Endothelial cell of umbilical vein (primary cell): ENCODE results near the gene FCGR3A. TPM values are rescaled to one million over a fixed set of nuclear protein-coding genes. Genes with fewer than 3 reads are reported as not detected.
"Not testable (repeated sequence)": the region's sequence is repeated elsewhere in the genome, so short reads cannot be mapped to it uniquely, and the experiment has no call there.

Experiments used
- BruUV-seq: library from RNA; stranded (reverse); fragments of 400-500 nt; replicated peaks from 2 replicates; lab custom pipeline; 2021; lab: Mats Ljungman, UMichigan
- CTCF ChIA-PET: fragments of 300-600, 350-600 bp; sonication (Branson Sonifier 250); formaldehyde crosslinking; loops from one replicate; lab custom pipeline; 2021; ENCODE audit warnings: antibody characterized with exemption, inconsistent platforms; lab: Charles Lee
- POLR2A ChIA-PET: fragments of 300-600, 350-600 bp; sonication (Branson Sonifier 250); formaldehyde crosslinking; loops from one replicate; lab custom pipeline; 2021; ENCODE audit warnings: antibody characterized with exemption, inconsistent platforms; lab: Charles Lee
- DNase-seq: peaks from one replicate; pipeline ENCODE4 v3.0.0-alpha.2; 2011; ENCODE audit warnings: low read depth, low spot score
- FAIRE-seq: peaks from 2 replicates; lab custom pipeline; 2011; peaks lifted over from hg19 to GRCh38; lab: Jason Lieb, UNC
- H2AFZ ChIP-seq: 2 replicates; pipeline ENCODE4 v1.6.0; 2012; ENCODE audit warnings: low read depth, low read length, control low read depth, inconsistent platforms
- H3K27ac ChIP-seq: 2 replicates; pipeline ENCODE4 v1.5.1; 2011; ENCODE audit warnings: low read depth, mild to moderate bottlenecking, control low read depth, low read length, moderate library complexity; ENCODE audit not compliant: insufficient read depth
- H3K27me3 ChIP-seq, 2 experiments: 2 replicates each; pipeline versions ENCODE4 v1.6.0 to v1.6.1; 2011; ENCODE audit warnings: low read length in 2 of 2, mixed read lengths in 1 of 2; ENCODE audit not compliant: control insufficient read depth in 2 of 2, insufficient read depth in 2 of 2
- H3K36me3 ChIP-seq, 2 experiments: 2 replicates in 1 of 2; 3 replicates in 1 of 2; pipeline ENCODE4 v1.5.1; 2011; ENCODE audit warnings: low read length in 2 of 2, mild to moderate bottlenecking in 1 of 2, moderate library complexity in 1 of 2; ENCODE audit not compliant: control insufficient read depth in 2 of 2, insufficient read depth in 2 of 2; ENCODE audit errors: extremely low read depth in 1 of 2
- H3K4me1 ChIP-seq: 3 replicates; pipeline ENCODE4 v1.5.1; 2011; ENCODE audit warnings: mild to moderate bottlenecking, low read length; ENCODE audit not compliant: control insufficient read depth, insufficient read depth; ENCODE audit errors: extremely low read depth
- H3K4me2 ChIP-seq: 2 replicates; pipeline ENCODE4 v1.6.1; 2011; ENCODE audit warnings: low read length, control low read depth, mixed read lengths; ENCODE audit not compliant: insufficient read depth
- H3K4me3 ChIP-seq, 3 experiments: fragments of 200-600 bp in 1 of 3; sonication (generic), shearing (Covaris generic) in 1 of 3; replicated peaks in 1 of 3; 2 replicates each; pipeline ENCODE4 v1.5.1; 2011 to 2016; ENCODE audit warnings: control low read depth in 3 of 3, low read length in 3 of 3, mild to moderate bottlenecking in 2 of 3, inconsistent platforms in 1 of 3, low read depth in 1 of 3, moderate library complexity in 1 of 3; ENCODE audit not compliant: insufficient read depth in 1 of 3
- H3K79me2 ChIP-seq: 2 replicates; pipeline ENCODE4 v1.6.0; 2012; ENCODE audit warnings: low read length, inconsistent platforms; ENCODE audit not compliant: control insufficient read depth, insufficient read depth
- H3K9ac ChIP-seq: replicated peaks from 2 replicates; pipeline ENCODE3; 2011; ENCODE audit warnings: low read length, control low read depth; ENCODE audit not compliant: insufficient read depth; ENCODE audit errors: extremely low read depth
- H3K9me1 ChIP-seq: replicated peaks from 3 replicates; pipeline ENCODE4 v1.6.0; 2011; ENCODE audit warnings: mild to moderate bottlenecking, low read length; ENCODE audit not compliant: control insufficient read depth, insufficient read depth; ENCODE audit errors: extremely low read depth
- H3K9me3 ChIP-seq: replicated peaks from 2 replicates; pipeline ENCODE4 v1.5.1; 2012; ENCODE audit warnings: low read length, inconsistent platforms; ENCODE audit not compliant: control insufficient read depth, insufficient read depth
- H4K20me1 ChIP-seq: replicated peaks from 2 replicates; pipeline ENCODE3; 2011; ENCODE audit warnings: mild to moderate bottlenecking, low read length; ENCODE audit not compliant: control insufficient read depth, insufficient read depth; ENCODE audit errors: extremely low read depth
- dilution Hi-C: fragments of 300-500 bp; cut with MboI; formaldehyde crosslinking; loops from one replicate; pipeline ENCODE4 v1.15.0; 2019; ENCODE audit warnings: low sequenced_read_pairs; ENCODE audit not compliant: extremely low pct_ligation_motif_present
- intact Hi-C: fragments of 100-400 bp; cut with micrococcal nuclease; formaldehyde crosslinking; loops from one replicate; pipeline ENCODE4 v1.10.0; 2022
- polyA plus RNA-seq, 4 experiments: library from polyadenylated mRNA; depleted of rRNA in 3 of 4; stranded (reverse) in 3 of 4; unstranded in 1 of 4; fragments of >200 nt; gene quantifications; 2 replicates each; pipeline versions ENCODE4 v1.2.1 to v1.2.3, GENCODE V29; 2011 to 2012; ENCODE audit warnings: missing spikeins in 1 of 4
- total RNA-seq: library from RNA; stranded (reverse); gene quantifications from 2 replicates; pipeline ENCODE4 v1.2.3, GENCODE V29; 2021

Gene FCGR3A
- total and polyA plus RNA-seq, 2 donors (not counting 3 experiments of a cell fraction or from before 2014, with no cell fraction given): not detected

DNA sequence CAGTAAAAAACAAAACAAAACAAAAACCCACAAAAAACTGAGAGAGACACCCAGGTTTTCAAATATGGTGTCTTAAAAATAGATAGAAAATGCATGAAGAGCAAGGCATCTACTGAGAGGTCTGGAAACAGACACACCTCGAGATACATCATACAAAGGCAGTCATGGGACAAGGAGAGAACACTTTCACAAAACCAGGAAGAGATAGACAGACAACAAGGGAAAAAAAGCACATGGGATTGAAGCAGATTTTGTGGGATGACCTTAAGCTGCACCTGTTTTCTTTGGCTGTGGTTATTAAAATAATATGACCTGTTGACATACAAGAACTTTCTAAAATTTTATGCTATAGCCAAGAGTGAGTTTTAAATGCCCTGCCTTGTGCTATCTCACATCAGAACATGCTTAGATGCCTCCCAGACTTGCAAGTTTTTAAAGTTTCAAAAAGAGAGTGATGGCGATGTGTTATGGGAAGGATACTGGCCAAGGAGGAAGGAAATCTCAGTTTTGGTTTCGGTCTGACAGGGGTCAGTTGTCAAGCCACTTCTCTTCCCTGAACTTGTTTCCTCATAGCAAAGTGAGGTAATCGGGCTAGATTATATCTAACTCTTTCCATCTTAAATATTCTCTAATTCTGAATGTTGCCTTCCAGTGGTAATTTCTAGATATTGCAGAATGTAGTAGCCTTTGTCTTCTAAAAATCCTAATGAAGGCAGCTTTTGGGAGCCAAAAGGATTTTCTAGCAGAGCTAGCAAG, 11.5 kb upstream of the FCGR3A start:
- H2AFZ ChIP-seq, H3K9me1 ChIP-seq, H3K36me3 ChIP-seq, H3K4me2 ChIP-seq, dilution Hi-C loops, H3K9me3 ChIP-seq, H3K27me3 ChIP-seq, CTCF ChIA-PET, H3K4me1 ChIP-seq, POLR2A ChIA-PET, H3K9ac ChIP-seq, H4K20me1 ChIP-seq, BruUV-seq, H3K79me2 ChIP-seq, H3K4me3 ChIP-seq, H3K27ac ChIP-seq: not testable (repeated sequence)
- FAIRE-seq (peak; percentile 69), DNase-seq (peak; percentile 32)
- intact Hi-C loops: loop anchor here (10.0 kb wide), 2 partner anchors 76 to 184 kb away; partner anchors contain the start of gene DUSP12

DNA sequence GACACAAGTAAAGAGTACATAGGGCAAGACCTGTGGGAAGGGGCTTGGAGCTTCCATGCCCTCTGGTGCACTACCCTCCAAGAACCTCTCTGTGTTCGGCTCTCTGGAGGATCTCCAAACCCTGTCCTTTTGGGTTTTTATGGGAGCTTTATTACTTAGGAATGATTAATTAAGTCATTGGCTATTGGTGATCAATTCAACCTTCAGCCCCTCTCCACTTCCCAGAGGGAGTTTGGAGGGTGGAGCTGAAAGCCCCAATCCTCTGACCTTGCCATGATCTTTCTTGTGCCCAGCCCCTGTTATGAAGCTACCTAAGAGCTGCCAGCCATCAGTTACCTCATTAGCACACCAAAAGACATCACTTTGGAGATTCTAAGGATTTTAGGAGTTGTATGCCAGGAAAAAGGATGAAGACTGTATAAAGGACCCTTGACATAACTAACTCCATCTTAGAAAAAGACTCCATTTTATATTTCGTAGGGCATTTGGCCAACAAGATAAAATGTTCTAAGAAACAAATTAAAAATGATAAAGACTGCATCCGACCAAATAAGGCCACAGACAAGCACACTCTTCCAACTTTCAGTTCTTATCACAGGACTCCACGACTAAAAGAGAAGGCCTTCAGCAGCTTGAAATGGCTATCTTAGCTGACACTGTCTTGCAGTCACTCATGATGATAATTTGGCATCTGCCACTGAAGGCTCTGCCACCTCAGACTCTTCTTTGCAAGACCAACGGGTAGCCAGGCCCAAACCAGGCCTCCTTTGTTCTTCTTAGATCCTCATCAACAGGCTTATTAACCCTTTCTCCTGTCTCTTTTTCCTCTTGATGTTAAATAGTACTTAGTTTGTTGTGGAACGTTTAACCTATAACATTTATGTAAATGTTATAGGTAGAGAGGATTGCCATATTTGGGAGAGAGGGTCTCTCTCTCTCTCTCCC, 8.2 kb upstream of the FCGR3A start:
- BruUV-seq, CTCF ChIA-PET, POLR2A ChIA-PET, intact Hi-C loops, H2AFZ ChIP-seq, FAIRE-seq, H3K27ac ChIP-seq, DNase-seq, H3K4me1 ChIP-seq, H3K9ac ChIP-seq, H3K4me2 ChIP-seq, H3K79me2 ChIP-seq, H3K27me3 ChIP-seq, H3K4me3 ChIP-seq, H4K20me1 ChIP-seq, H3K9me3 ChIP-seq, dilution Hi-C loops, H3K36me3 ChIP-seq, H3K9me1 ChIP-seq: not testable (repeated sequence)

- DNase-seq, H3K4me2 ChIP-seq, CTCF ChIA-PET, H3K79me2 ChIP-seq, H4K20me1 ChIP-seq, intact Hi-C loops, FAIRE-seq, H3K4me3 ChIP-seq, H3K9ac ChIP-seq, H3K27ac ChIP-seq, H3K4me1 ChIP-seq, H3K27me3 ChIP-seq, H3K9me3 ChIP-seq, dilution Hi-C loops, H3K36me3 ChIP-seq, BruUV-seq, H3K9me1 ChIP-seq, POLR2A ChIA-PET, H2AFZ ChIP-seq: not testable (repeated sequence)
These were observed 7.4 kb upstream of the FCGR3A start for GRCh38 chr1:161556990-161557389.

DNA sequence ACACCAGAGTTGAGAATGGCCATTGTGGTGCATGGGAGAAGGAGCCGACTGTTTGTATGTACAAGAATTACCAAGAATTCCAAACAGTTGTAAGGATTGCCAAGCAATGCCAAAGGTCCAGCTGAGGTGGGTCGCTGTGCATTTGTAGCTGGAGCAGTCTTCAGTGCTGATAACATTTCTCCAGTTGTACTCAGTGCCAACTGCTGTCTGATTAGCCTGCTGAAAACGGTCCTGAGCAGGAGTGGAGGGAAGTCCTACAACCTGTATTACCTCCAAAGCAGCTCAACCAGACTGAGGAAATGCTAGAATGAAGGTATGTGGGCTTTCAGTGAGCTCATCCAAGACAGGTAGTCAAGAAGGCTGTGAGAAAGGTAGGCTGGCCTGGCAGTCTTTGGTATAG, 6.5 kb upstream of the FCGR3A start:
- BruUV-seq, H3K4me2 ChIP-seq, H3K27ac ChIP-seq, H2AFZ ChIP-seq, H3K79me2 ChIP-seq, H3K9ac ChIP-seq, H3K9me3 ChIP-seq, POLR2A ChIA-PET, H3K9me1 ChIP-seq, dilution Hi-C loops, FAIRE-seq, H3K4me3 ChIP-seq, intact Hi-C loops, DNase-seq, H3K27me3 ChIP-seq, H4K20me1 ChIP-seq, CTCF ChIA-PET, H3K36me3 ChIP-seq, H3K4me1 ChIP-seq: not testable (repeated sequence)
